ENCODE data around the gene INPP5B. TPM values are rescaled to one million over a fixed set of nuclear protein-coding genes. Genes with fewer than 3 reads are reported as not detected.
A peak's percentile ranks its signal among the peaks of the same experiment; 100 is the strongest.

The INPP5B gene
- total and polyA plus RNA-seq, 2 of the 13 experiments (the other 11 are each of a cell fraction or from before 2014, with no cell fraction given) = 9.0 to 9.8 TPM

DNA sequence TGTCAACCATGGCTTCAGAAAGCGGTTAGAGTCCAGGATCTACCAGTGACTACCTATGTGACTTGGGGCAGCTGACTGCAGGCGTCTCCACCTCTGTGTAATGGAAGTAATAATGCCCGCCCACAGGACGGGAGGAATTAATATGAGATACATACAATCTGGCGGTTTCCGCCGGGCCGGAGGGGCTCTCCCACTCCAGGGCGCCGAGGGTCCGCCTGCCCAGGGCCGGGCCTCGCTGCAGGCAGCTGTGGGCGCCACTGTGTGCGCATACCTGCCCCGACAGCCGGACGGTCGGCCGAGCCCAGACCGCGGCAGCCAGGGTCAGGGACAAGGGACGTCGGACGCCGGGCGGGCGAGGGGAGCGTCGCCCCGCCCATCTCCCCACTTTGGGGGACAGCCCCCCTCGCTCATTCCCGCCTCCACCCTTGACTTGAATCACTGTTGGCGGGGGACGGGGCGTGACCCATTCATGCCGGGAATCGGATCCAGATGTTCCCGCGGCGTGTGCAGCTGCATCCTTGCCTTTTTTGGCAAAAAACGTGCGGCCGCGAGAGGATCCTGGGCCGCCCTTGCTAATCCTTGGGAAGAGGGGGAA, 49.0 kb upstream of the INPP5B start:
- DNase-seq (ENCODE audit: low spot score) (no peak), FAIRE-seq (no peak), ATAC-seq (no peak)
- ChIA-PET POLR2A (no interaction called here), CTCF (ENCODE audit: low intra/inter-chr PET ratio, low total read pairs) (no interaction called here)
- no peaks in the 10 kb centered on the region for H3K27me3 ChIP-seq (ENCODE audit: control insufficient read depth in 1 of 2, insufficient read depth in 2 of 2, low read length in 2 of 2)
- H3K36me3 ChIP-seq (replicated peaks in 1 of 2; ENCODE audit: control insufficient read depth in 1 of 2, insufficient read depth in 2 of 2, low read length in 2 of 2) = peaks cover 8 to 15% of the 10 kb centered on the region in 2 experiments
- H3K9ac ChIP-seq (ENCODE audit: insufficient read depth, low read depth, low read length) = no peak overlapping the region
- H3K4me1 ChIP-seq (ENCODE audit: insufficient read depth, low read length) = peaks cover 26% of the 10 kb centered on the region
- intact Hi-C loops (cut with micrococcal nuclease; ENCODE audit: unreplicated experiment) (no loop called here), in situ Hi-C loops (cut with HindIII; ENCODE audit: extremely low pct_ligation_motif_present, low pct_unique_long_range_greater_than_20kb) (no loop called here)
- H3K79me2 ChIP-seq (ENCODE audit: insufficient read depth, low read length) = peaks cover 2% of the 10 kb centered on the region
- no TSS peak for BruUV-seq (replicated peaks)
- TF ChIP-seq ZMAT3 (CRISPR knock-in tag; conservative IDR thresholded peaks at IDR 0.05) = no peak
- TF ChIP-seq, protein P1, sequence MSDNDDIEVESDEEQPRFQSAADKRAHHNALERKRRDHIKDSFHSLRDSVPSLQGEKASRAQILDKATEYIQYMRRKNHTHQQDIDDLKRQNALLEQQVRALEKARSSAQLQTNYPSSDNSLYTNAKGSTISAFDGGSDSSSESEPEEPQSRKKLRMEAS (IDR thresholded peaks at IDR 0.05) = no peak
- peak; percentile 66 for TF ChIP-seq AGO2 (optimal IDR thresholded peaks at IDR 0.05; ENCODE audit: low read depth, low read length)
- no peak for TF ChIP-seq CHD2 (IDR thresholded peaks at IDR 0.05; ENCODE audit: low read depth, low read length)
- no peak for TF ChIP-seq ZNF883 (CRISPR knock-in tag; IDR thresholded peaks at IDR 0.05; ENCODE audit: not compliant biosample characterization)
- TF ChIP-seq, protein P2, sequence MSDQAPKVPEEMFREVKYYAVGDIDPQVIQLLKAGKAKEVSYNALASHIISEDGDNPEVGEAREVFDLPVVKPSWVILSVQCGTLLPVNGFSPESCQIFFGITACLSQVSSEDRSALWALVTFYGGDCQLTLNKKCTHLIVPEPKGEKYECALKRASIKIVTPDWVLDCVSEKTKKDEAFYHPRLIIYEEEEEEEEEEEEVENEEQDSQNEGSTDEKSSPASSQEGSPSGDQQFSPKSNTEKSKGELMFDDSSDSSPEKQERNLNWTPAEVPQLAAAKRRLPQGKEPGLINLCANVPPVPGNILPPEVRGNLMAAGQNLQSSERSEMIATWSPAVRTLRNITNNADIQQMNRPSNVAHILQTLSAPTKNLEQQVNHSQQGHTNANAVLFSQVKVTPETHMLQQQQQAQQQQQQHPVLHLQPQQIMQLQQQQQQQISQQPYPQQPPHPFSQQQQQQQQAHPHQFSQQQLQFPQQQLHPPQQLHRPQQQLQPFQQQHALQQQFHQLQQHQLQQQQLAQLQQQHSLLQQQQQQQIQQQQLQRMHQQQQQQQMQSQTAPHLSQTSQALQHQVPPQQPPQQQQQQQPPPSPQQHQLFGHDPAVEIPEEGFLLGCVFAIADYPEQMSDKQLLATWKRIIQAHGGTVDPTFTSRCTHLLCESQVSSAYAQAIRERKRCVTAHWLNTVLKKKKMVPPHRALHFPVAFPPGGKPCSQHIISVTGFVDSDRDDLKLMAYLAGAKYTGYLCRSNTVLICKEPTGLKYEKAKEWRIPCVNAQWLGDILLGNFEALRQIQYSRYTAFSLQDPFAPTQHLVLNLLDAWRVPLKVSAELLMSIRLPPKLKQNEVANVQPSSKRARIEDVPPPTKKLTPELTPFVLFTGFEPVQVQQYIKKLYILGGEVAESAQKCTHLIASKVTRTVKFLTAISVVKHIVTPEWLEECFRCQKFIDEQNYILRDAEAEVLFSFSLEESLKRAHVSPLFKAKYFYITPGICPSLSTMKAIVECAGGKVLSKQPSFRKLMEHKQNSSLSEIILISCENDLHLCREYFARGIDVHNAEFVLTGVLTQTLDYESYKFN (CRISPR knock-in tag; conservative IDR thresholded peaks at IDR 0.05) = no peak
- no peak for TF ChIP-seq ZFP91 (CRISPR knock-in tag; IDR thresholded peaks at IDR 0.05; ENCODE audit: borderline replicate concordance)
- peak; percentile 72 for TF ChIP-seq RBFOX2 (IDR thresholded peaks at IDR 0.05; ENCODE audit: low read depth, low read length)
- no peak for TF ChIP-seq JUNB (CRISPR knock-in tag; IDR thresholded peaks at IDR 0.05; ENCODE audit: borderline replicate concordance)
- H3K27ac ChIP-seq (ENCODE audit: extremely low read length, insufficient read depth, low read length) = no peak overlapping the region
- H3K4me2 ChIP-seq (ENCODE audit: low read depth, low read length) = no peak overlapping the region
- no peak overlapping the region for H2AFZ ChIP-seq (ENCODE audit: low read length)
- no peaks in the 10 kb centered on the region for H4K20me1 ChIP-seq (ENCODE audit: insufficient read depth, low read length)
- WGBS (ENCODE audit: low lambda C conversion rate) = 98% methylated on average over 28 of the region's 46 CpGs
- H3K4me3 ChIP-seq (replicated peaks in 1 of 3; ENCODE audit: insufficient read depth in 1 of 3, low read depth in 2 of 3, low read length in 3 of 3) = no peak overlapping the region
- H3K9me3 ChIP-seq (ENCODE audit: low read length) = no peaks in the 10 kb centered on the region
